ENCODE data around the gene LPIN2. TPM values are rescaled to one million over a fixed set of nuclear protein-coding genes. Genes with fewer than 3 reads are reported as not detected.

Gene LPIN2
- total and polyA plus RNA-seq, 2 of the 13 experiments (the other 11 are each of a cell fraction or from before 2014, with no cell fraction given) = 46.0 to 119 TPM

- TF ChIP-seq THAP9 (CRISPR knock-in tag; IDR thresholded peaks at IDR 0.05; ENCODE audit: borderline replicate concordance) (no peak), ZNF430 (CRISPR knock-in tag; IDR thresholded peaks at IDR 0.05) (no peak), ZBTB38 (CRISPR knock-in tag; IDR thresholded peaks at IDR 0.05) (0 out of 2 replicates have a peak, but pooled peaks have one; percentile 2), PITX1 (CRISPR knock-in tag; IDR thresholded peaks at IDR 0.05) (no peak), ZNF788 (CRISPR knock-in tag; IDR thresholded peaks at IDR 0.05; ENCODE audit: borderline replicate concordance) (no peak), ZNF331 (CRISPR knock-in tag; IDR thresholded peaks at IDR 0.05) (0 out of 2 replicates have a peak, but pooled peaks have one; percentile 9), TBX2 (CRISPR knock-in tag; IDR thresholded peaks at IDR 0.05; ENCODE audit: borderline replicate concordance) (peak; percentile 48; the same call in 1 of the 2 replicates), TEAD3 (CRISPR knock-in tag; optimal IDR thresholded peaks at IDR 0.05; ENCODE audit: borderline replicate concordance) (peak; percentile 1), ZMYM4 (CRISPR knock-in tag; IDR thresholded peaks at IDR 0.05) (no peak)
- TF ChIP-seq, protein P1, sequence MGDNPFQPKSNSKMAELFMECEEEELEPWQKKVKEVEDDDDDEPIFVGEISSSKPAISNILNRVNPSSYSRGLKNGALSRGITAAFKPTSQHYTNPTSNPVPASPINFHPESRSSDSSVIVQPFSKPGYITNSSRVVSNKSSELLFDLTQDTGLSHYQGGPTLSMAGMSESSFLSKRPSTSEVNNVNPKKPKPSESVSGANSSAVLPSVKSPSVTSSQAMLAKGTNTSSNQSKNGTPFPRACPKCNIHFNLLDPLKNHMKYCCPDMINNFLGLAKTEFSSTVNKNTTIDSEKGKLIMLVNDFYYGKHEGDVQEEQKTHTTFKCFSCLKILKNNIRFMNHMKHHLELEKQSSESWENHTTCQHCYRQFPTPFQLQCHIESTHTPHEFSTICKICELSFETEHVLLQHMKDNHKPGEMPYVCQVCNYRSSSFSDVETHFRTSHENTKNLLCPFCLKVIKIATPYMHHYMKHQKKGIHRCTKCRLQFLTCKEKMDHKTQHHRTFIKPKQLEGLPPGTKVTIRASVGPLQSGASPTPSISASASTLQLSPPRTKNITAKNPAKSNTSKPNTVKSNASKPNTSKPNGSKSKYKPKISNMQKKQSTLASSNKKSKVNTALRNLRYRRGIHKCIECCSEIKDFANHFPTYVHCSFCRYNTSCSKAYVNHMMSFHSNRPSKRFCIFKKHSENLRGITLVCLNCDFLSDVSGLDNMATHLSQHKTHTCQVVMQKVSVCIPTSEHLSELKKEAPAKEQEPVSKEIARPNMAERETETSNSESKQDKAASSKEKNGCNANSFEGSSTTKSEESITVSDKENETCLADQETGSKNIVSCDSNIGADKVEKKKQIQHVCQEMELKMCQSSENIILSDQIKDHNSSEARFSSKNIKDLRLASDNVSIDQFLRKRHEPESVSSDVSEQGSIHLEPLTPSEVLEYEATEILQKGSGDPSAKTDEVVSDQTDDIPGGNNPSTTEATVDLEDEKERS (CRISPR knock-in tag; IDR thresholded peaks at IDR 0.05) = no peak
Measured at GRCh38 chr18:3052411-3052758, 39.4 kb upstream of the LPIN2 start (continued).

All from HepG2 (cell line).